GM19035 (cell line): Measurements from ENCODE around the gene PPP1R12B.
"Not testable (repeated sequence)": the region's sequence is repeated elsewhere in the genome, so short reads cannot be mapped to it uniquely, and the experiment has no call there.

Experiments
- ATAC-seq: cut with Tn5 transposase; IDR thresholded peaks from one replicate; pipeline ENCODE4 v1.9.1; 2021; ENCODE audit not compliant: unreplicated experiment

The PPP1R12B gene

GRCh38 chr1:202552615-202553014 lies 204.1 kb downstream of the PPP1R12B start:
- ATAC-seq: not testable (repeated sequence)

GRCh38 chr1:202553078-202553477 lies 204.6 kb downstream of the PPP1R12B start:
- not testable (repeated sequence) for ATAC-seq

DNA sequence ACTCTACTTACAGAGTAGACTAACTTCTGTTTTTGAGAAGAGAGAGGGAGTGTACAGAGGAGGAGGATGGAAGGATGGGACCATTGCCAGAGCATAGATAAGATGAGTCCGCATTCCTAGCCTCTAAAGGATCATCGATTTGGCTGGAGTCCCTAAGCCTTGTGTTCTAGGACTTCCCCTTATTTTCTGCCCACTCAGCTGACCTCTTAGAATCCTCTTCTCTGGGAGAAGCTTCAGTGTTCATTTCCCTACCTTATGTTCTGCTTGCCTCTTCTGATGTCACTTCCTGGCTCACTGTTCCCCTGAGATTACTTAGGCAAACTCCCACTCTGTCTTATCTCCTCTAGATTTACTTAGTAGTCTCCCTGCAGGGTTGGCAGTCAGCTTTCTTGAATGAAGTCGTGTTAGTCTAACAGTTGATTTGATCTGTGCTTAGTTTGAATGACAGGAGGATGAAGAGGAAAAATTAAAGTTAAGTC lies 205.1 kb downstream of the PPP1R12B start:
- ATAC-seq: no peak

DNA sequence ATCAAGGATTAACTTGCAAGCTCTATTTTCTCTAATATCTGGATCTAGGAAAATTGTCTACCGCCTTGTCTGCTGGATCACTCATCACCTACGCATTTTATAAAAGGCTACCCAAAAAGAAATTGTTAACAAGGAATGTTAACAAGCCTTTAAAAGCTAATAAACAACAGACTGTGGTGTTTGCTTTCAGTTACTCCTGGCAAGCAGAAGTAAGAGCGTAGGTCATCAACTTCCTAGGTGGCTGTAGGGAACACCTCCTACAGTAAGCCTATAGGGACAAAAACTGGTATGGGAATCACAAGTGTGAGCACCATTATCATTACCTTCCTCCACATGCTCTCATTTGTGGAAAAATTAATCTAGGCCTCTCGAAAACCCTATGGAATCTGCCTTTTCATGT lies 206.1 kb downstream of the PPP1R12B start:
- not testable (repeated sequence) for ATAC-seq

- ATAC-seq: not testable (repeated sequence)
Observed at GRCh38 chr1:202556037-202556436, 207.5 kb downstream of the PPP1R12B start.

- not testable (repeated sequence) for ATAC-seq
Observed at GRCh38 chr1:202557662-202558061, 209.2 kb downstream of the PPP1R12B start.

- no peak for ATAC-seq
Observed at GRCh38 chr1:202561240-202561639, 212.7 kb downstream of the PPP1R12B start.

- no peak for ATAC-seq
Observed at GRCh38 chr1:202561726-202562443, 213.4 kb downstream of the PPP1R12B start.

DNA sequence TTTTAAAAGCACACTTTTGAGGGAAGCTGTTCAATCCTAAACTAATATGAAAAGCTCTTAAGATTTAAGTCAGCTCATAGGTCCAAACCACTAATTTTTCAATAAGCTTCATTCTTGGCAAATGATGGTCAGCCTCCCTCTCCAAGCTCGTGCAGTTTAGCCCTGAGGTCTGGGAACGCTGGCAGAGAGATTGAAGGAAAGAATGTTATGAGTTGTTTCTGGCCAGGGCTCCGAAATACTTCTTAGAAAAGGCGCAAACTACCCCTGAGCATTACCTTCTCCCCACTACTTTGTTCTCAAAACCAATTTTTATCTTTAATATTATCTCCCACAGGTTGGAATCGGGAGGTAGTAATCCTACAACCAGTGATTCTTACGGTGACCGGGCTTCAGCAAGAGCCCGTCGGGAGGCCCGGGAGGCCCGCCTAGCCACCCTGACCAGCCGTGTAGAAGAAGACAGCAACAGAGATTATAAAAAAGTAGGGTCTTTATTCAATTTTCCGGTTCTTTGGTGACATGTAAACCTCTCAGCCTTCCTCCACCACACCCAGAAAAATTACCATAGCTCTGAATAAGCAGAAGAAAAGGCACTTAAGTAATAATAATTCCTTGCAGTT lies 214.1 kb downstream of the PPP1R12B start:
- no peak for ATAC-seq

DNA sequence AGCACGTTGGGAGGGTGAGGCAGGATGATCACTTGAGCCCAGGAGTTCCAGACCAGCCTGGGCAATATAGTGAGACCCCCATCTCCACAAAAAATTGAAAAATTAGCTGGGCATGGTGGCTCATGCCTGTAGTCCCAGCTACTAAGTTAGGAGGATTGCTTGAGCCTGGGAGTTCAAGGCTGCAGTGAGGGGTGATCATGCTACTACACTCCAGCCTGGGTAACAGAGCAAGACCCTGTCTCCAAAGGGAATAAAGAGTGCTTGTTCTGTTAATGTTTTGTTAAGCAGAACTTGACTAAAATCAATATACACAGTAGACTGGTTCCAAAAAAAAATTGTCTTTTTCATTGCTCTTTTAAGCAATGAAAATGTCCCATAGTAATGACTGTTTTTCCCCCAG lies 215.3 kb downstream of the PPP1R12B start:
- ATAC-seq: no peak

GRCh38 chr1:202564958-202565495 lies 216.5 kb downstream of the PPP1R12B start:
- no peak for ATAC-seq

DNA sequence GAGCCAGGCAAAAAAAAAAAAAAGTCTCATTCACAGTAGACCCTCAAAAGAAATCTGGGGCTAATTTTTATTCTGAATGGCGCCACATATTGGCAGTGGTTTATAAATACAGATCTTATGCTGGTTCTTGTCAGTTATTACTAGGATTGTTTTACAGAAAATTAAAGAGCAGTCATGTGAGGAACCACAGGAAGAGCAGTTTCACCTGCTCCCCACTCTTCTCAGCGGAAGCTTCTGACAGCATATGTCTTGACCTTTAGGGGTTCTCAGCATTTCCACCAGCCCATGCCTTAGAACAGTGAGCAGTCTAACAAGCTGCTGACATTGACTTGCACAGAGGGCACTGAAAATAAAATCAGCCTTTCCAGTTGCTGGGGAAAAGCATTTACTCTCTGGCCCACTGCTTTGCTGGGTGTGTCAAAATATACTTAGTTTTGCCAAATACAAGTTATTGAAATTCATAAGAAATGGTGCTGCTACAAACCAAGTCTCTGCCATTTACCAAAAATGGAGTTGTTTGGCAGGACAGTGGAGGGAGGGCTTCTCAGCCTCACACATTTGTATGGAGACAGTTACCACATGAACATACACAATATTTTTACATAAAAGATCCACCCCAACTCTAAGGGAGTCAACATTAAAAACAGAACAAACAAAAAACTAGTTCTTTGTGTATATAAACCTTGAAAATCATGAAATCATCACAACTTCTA lies 217.5 kb downstream of the PPP1R12B start:
- ATAC-seq: peak; percentile 74

- ATAC-seq: no peak
Observed at GRCh38 chr1:202567738-202568137, 219.2 kb downstream of the PPP1R12B start.

GRCh38 chr1:202568410-202568809 lies 219.9 kb downstream of the PPP1R12B start:
- ATAC-seq: no peak

DNA sequence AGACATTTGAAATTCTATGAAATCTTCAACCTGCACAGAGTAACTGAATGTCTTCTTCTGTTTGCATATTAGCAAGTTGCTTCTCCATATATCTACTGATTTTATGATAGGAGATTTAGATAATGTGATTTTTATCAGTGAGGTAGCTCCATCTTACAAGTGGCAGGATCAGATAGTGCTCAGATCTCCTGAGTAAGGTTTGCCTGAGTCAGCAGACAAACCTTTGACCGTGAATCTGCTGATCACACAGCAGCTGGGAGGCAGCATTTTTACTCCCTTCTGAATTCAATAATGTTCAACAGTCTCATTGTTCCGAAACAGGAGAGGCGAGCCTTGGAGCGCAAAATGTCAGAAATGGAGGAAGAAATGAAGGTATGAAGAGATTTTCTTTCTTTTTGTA lies 220.3 kb downstream of the PPP1R12B start:
- ATAC-seq: no peak

- no peak for ATAC-seq
Observed at GRCh38 chr1:202569393-202570322, 221.2 kb downstream of the PPP1R12B start.

- no peak for ATAC-seq
Observed at GRCh38 chr1:202571719-202572339, 223.3 kb downstream of the PPP1R12B start.

DNA sequence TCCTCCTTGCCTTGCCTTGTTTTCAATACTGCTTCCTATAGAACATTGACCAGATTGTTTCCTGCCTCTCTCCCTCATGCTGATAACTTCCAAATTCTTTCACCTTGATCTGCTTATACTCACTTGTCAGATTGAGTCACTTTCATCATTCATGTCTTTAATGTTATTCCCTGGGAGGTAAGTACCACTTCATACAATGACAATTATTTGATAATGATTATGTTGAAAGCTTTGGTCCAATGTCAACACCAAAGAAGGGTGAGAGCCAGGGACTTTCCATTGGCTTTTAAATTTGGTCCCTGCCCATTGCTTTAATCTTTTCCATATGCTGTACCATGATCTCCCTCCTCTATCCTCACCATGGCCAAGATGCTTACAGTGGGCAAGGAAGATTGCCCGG lies 224.4 kb downstream of the PPP1R12B start:
- ATAC-seq: no peak

DNA sequence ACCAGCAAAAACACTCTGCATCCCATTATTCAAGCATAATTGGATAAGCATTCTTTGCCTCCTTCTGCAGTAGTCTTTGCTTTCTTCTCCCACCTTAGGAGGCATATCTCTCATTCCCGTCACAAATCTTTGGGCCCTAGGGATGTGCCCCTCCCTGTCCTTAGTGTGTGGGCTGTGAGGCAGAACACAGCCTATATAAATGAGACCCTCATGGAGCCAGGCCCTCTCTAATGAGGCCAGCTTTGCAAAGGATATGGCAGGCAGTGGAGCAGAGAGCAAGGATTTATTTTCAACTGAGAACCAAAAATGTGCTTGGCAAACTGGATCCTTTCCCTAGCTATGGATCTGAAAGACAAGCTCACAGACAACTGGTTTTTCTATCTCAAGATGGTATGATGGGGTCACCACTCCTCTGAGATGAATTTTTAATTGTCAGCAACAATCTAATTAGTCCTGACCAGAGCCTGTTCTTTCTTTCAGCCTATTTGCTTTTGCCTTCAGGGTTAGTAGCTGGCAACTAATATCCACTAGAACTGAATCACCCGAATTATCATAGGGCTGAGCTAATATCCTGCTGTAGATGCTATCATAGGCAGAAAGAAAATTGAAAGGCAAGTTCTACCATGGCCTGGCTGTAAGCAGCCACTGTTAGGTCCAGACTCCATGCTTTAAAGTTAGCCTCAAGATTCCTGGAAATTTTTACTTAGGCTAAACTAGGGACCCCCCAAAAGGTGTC lies 227.6 kb downstream of the PPP1R12B start:
- no peak for ATAC-seq
